Breast epithelium (tissue), 4 donors: ENCODE data around the gene MYOF. TPM values are rescaled to one million over a fixed set of nuclear protein-coding genes. Genes with fewer than 3 reads are reported as not detected.

Experiments
- DNase-seq, 2 donors: peaks; one replicate each; pipeline ENCODE4 v3.0.0-alpha.2; 2019; ENCODE audit warnings: low spot score in 2 of 2
- H3K27ac ChIP-seq, 2 donors: fragments of 200-600 bp; sonication (generic) in 1 of 2; one replicate each; pipeline ENCODE4 v1.5.1; 2016 to 2019; ENCODE audit warnings: mild to moderate bottlenecking in 1 of 2
- H3K27me3 ChIP-seq, 2 donors: fragments of 200-600 bp; sonication (generic) in 1 of 2; one replicate each; pipeline versions ENCODE4 v1.5.1 to v1.6.0; 2017 to 2019; ENCODE audit warnings: control low read depth in 1 of 2, mild to moderate bottlenecking in 1 of 2
- H3K36me3 ChIP-seq: fragments of 200-600 bp; one replicate; pipeline ENCODE4 v1.5.1; 2019
- H3K4me1 ChIP-seq, 2 donors: fragments of 200-600 bp; sonication (generic); one replicate each; pipeline ENCODE4 v1.5.1; 2016 to 2019; ENCODE audit warnings: control low read depth in 1 of 2
- H3K4me3 ChIP-seq, 3 donors: fragments of 200-600 bp; sonication (generic); 1 replicate in 2 of 3; 2 replicates in 1 of 3; pipeline ENCODE4 v1.5.1; 2016 to 2019; ENCODE audit warnings: mild to moderate bottlenecking in 3 of 3, moderate library complexity in 2 of 3
- H3K9me3 ChIP-seq, 2 donors: fragments of 200-600 bp; sonication (generic) in 1 of 2; one replicate each; pipeline ENCODE4 v1.5.1; 2016 to 2019; ENCODE audit warnings: control low read depth in 1 of 2
- CTCF ChIP-seq, 3 donors: fragments of 450-650 bp; IDR thresholded peaks; one replicate each; pipeline ENCODE4 v1.5.1; 2016 to 2017; ENCODE audit warnings: antibody characterized with exemption in 3 of 3, mild to moderate bottlenecking in 3 of 3, moderate library complexity in 3 of 3
- POLR2A ChIP-seq: fragments of 450-650 bp; IDR thresholded peaks from one replicate; pipeline ENCODE4 v1.6.1; 2016; ENCODE audit warnings: antibody characterized with exemption, mild to moderate bottlenecking, moderate library complexity
- POLR2AphosphoS5 ChIP-seq, 3 donors: sonication (generic); formaldehyde crosslinking; IDR thresholded peaks; one replicate each; pipeline ENCODE4 v1.6.1; 2017; ENCODE audit warnings: antibody characterized with exemption in 3 of 3
- intact Hi-C: fragments of 100-400 bp; cut with DNase I; formaldehyde crosslinking; loops from one replicate; pipeline ENCODE4 v1.15.1; 2023; ENCODE audit warnings: low total_unique reads
- total RNA-seq, 3 donors: library from RNA; depleted of rRNA; stranded (reverse); fragments of >200 nt; gene quantifications; one replicate each; pipeline ENCODE4 v1.1.0, GENCODE V29; 2016

The MYOF gene
- total RNA-seq, 3 donors from 2014 or later: 118 to 131 (median 130) TPM

GRCh38 chr10:93478873-93479272 lies 3.3 kb downstream of the MYOF start:
- TF ChIP-seq POLR2AphosphoS5 (IDR thresholded peaks at IDR 0.05): no peak
- TF ChIP-seq CTCF (IDR thresholded peaks at IDR 0.05): no peak
- TF ChIP-seq POLR2A: no peak
- no peak for DNase-seq
- peak overlapping the region in 2 of 3 donors; percentile 16 to 66 for H3K4me3 ChIP-seq
- no peaks in the 10 kb centered on the region for H3K27me3 ChIP-seq
- intact Hi-C loops: no loop called here
- H3K36me3 ChIP-seq: no peaks in the 10 kb centered on the region
- no peaks in the 10 kb centered on the region for H3K9me3 ChIP-seq
- H3K27ac ChIP-seq: peak overlapping the region; percentile 73 to 97
- peaks cover 0 to 13% of the 10 kb centered on the region in 2 donors for H3K4me1 ChIP-seq

DNA sequence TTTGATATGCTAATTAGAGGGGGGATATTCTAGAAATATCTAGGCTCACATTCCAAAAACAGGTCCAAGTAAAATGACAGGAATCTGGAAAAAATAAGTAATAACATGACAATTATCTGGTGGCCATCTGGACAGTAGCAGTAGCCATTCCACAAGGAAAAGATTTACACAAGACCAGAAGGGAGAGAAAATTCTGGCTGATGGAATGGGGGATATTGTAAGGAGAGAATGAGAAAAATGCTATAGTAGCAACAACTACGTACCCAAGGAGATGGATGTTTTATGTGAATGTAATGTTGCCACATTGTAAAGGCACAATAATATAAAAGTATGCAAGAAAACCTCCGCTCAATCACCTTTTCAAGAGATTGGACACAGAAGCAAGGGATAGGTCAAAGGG lies 5.4 kb downstream of the MYOF start:
- Histone ChIP-seq H3K4me3 (no peak overlapping the region), H3K27ac (peak overlapping the region in 1 of 2 donors; percentile 77), H3K27me3 (no peaks in the 10 kb centered on the region), H3K36me3 (no peaks in the 10 kb centered on the region), H3K4me1 (peaks cover 0 to 23% of the 10 kb centered on the region in 2 donors), H3K9me3 (no peaks in the 10 kb centered on the region)
- DNase-seq: no peak
- no peak for TF ChIP-seq POLR2AphosphoS5 (IDR thresholded peaks at IDR 0.05)
- TF ChIP-seq POLR2A: no peak
- no peak for TF ChIP-seq CTCF (IDR thresholded peaks at IDR 0.05)
- intact Hi-C loops: no loop called here

GRCh38 chr10:93475871-93476270 lies 6.3 kb downstream of the MYOF start:
- Histone ChIP-seq H3K27ac (peak overlapping the region; percentile 77 to 97), H3K36me3 (no peaks in the 10 kb centered on the region), H3K4me3 (no peak overlapping the region), H3K9me3 (no peaks in the 10 kb centered on the region), H3K27me3 (no peaks in the 10 kb centered on the region), H3K4me1 (peaks cover 0 to 31% of the 10 kb centered on the region in 2 donors)
- DNase-seq: no peak
- TF ChIP-seq POLR2AphosphoS5 (IDR thresholded peaks at IDR 0.05) (no peak), CTCF (IDR thresholded peaks at IDR 0.05) (no peak), POLR2A (no peak)
- intact Hi-C loops: no loop called here

DNA sequence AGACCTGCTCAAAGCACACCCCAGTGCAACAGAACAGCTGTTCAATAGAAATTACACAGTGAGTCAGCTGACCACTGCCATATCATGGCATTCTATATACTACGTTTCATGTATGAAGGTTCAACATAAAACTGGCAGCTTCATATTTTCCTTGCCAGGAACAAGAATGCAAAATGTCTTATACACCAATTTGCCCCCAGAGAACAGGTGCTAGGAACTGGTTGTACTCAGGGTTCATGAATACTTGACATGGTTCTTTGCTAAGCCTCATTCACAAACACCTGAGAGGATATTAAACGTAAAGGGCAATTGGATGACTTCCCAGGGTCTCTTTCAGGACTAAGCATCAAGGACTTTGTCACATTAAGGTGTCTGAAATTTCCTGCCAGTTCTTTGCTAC lies 6.9 kb downstream of the MYOF start:
- TF ChIP-seq POLR2AphosphoS5 (IDR thresholded peaks at IDR 0.05): no peak
- TF ChIP-seq CTCF (IDR thresholded peaks at IDR 0.05): no peak
- no peak for TF ChIP-seq POLR2A
- Histone ChIP-seq H3K9me3 (no peaks in the 10 kb centered on the region), H3K4me1 (peaks cover 0 to 36% of the 10 kb centered on the region in 2 donors), H3K27me3 (no peaks in the 10 kb centered on the region), H3K36me3 (no peaks in the 10 kb centered on the region), H3K27ac (peak overlapping the region; percentile 77 to 97), H3K4me3 (no peak overlapping the region)
- intact Hi-C loops: no loop called here
- DNase-seq: no peak

DNA sequence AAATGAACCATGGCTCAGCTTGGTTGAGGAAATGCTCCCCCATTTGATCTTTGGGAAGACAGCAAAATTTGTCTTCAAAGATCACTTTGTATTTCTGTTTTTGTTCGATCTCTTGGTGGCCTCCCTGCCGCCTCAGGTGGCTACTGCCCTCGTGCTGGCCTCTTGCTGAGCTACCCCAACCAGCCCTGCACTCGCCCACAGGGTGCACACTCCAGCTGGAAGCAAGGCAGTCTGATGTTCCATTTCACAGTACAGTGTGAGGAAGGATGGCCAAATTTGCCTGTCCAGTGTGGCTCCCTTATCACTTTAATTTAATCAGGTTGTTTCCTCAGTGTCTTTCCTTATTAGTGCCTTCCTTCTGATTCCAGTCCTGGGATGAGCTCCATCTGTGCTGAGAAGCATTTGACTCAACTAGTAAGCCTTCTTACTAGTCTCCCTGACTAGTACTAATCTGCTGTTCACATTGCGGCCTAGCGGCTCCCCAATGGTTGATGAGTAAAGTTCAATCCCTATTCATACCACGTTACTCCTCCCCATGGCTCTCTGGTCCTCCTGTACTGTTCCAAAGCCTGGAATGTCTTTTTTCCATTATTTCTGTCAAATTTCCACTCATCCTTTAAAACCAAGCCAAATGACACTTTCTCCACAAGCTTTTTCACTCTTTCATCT lies 8.2 kb downstream of the MYOF start:
- Histone ChIP-seq H3K36me3 (no peaks in the 10 kb centered on the region), H3K4me1 (peaks cover 0 to 32% of the 10 kb centered on the region in 2 donors), H3K9me3 (no peaks in the 10 kb centered on the region), H3K27me3 (no peaks in the 10 kb centered on the region), H3K27ac (peak overlapping the region; percentile 77 to 97), H3K4me3 (no peak overlapping the region)
- DNase-seq: no peak
- intact Hi-C loops: no loop called here
- no peak for TF ChIP-seq POLR2AphosphoS5 (IDR thresholded peaks at IDR 0.05)
- TF ChIP-seq POLR2A: no peak
- TF ChIP-seq CTCF (IDR thresholded peaks at IDR 0.05): no peak
